SK-N-SH (cell line): ENCODE measurements around the gene USP12. TPM values are rescaled to one million over a fixed set of nuclear protein-coding genes. Genes with fewer than 3 reads are reported as not detected.
"Not testable (repeated sequence)": the region's sequence is repeated elsewhere in the genome, so short reads cannot be mapped to it uniquely, and the experiment has no call there.

Source experiments
- CTCF ChIA-PET: fragments of 300-600, 350-600 bp; formaldehyde crosslinking; extraction: SDS; loops from one replicate; lab custom pipeline; 2021; lab: Yijun Ruan, JAX
- POLR2A ChIA-PET: fragments of 350-600 bp; sonication (Branson Sonifier 250); formaldehyde crosslinking; extraction: SDS; loops from one replicate; lab custom pipeline; 2020; ENCODE audit warnings: antibody characterized with exemption, inconsistent platforms; lab: Yijun Ruan, JAX
- DNase-seq: peaks from one replicate; pipeline ENCODE4 v3.0.0; 2012
- H2AFZ ChIP-seq: fragments of 200-600 bp; sonication (generic); 2 replicates; pipeline ENCODE4 v1.8.1; 2016; ENCODE audit warnings: antibody characterized with exemption, mild to moderate bottlenecking, low read depth
- H3F3A ChIP-seq: fragments of 200-600 bp; sonication (generic); replicated peaks from 2 replicates; pipeline ENCODE3; 2016; ENCODE audit warnings: antibody characterized with exemption, mild to moderate bottlenecking; ENCODE audit not compliant: insufficient read depth
- H3K27ac ChIP-seq, 2 experiments: fragments of 200-500 bp in 1 of 2; fragments of 200-600 bp in 1 of 2; sonication (Bioruptor generic) in 1 of 2; sonication (generic), shearing (Covaris generic) in 1 of 2; 2 replicates each; pipeline versions ENCODE4 v1.5.1 to v1.6.1; 2014 to 2016; ENCODE audit warnings: low read depth in 2 of 2, inconsistent platforms in 1 of 2, low read length in 1 of 2, mild to moderate bottlenecking in 1 of 2, mixed read lengths in 1 of 2
- H3K27me3 ChIP-seq: fragments of 200-600 bp; sonication (generic), shearing (Covaris generic); 2 replicates; pipeline ENCODE4 v1.6.1; 2016; ENCODE audit warnings: mixed run types; ENCODE audit not compliant: insufficient read depth
- H3K36me3 ChIP-seq, 2 experiments: fragments of 200-500 bp in 1 of 2; fragments of 200-600 bp in 1 of 2; sonication (Bioruptor generic) in 1 of 2; sonication (generic) in 1 of 2; replicated peaks in 1 of 2; 2 replicates each; pipeline versions ENCODE3 to v1.5.1; 2014 to 2016; ENCODE audit warnings: low read length in 1 of 2, mild to moderate bottlenecking in 1 of 2; ENCODE audit not compliant: insufficient read depth in 2 of 2, control insufficient read depth in 1 of 2
- H3K4me1 ChIP-seq, 2 experiments: fragments of 200-500 bp in 1 of 2; fragments of 200-600 bp in 1 of 2; sonication (Bioruptor generic) in 1 of 2; sonication (generic), shearing (Covaris generic) in 1 of 2; 2 replicates each; pipeline versions ENCODE4 v1.5.1 to v1.6.1; 2014 to 2016; ENCODE audit warnings: low read depth in 1 of 2, low read length in 1 of 2, mixed run types in 1 of 2; ENCODE audit not compliant: insufficient read depth in 2 of 2, control insufficient read depth in 1 of 2
- H3K4me2 ChIP-seq: fragments of 200-600 bp; sonication (generic), shearing (Covaris generic); 2 replicates; pipeline ENCODE4 v1.6.1; 2017; ENCODE audit warnings: mixed run types
- H3K4me3 ChIP-seq, 2 experiments: fragments of 200-500 bp in 1 of 2; fragments of 200-600 bp in 1 of 2; sonication (Bioruptor generic) in 1 of 2; sonication (generic), shearing (Covaris generic) in 1 of 2; 2 replicates each; pipeline versions ENCODE4 v1.5.1 to v1.8.1; 2014 to 2016; ENCODE audit warnings: low read depth in 2 of 2, inconsistent platforms in 1 of 2, low read length in 1 of 2, mild to moderate bottlenecking in 1 of 2, mixed read lengths in 1 of 2, moderate library complexity in 1 of 2
- H3K79me2 ChIP-seq: fragments of 200-600 bp; sonication (generic); 2 replicates; pipeline ENCODE4 v1.8.1; 2017; ENCODE audit warnings: mild to moderate bottlenecking; ENCODE audit not compliant: insufficient read depth
- H3K9ac ChIP-seq: fragments of 200-600 bp; sonication (generic); 2 replicates; pipeline ENCODE4 v1.6.1; 2017; ENCODE audit warnings: mixed run types
- H3K9me2 ChIP-seq: fragments of 200-600 bp; sonication (generic); 2 replicates; pipeline ENCODE4 v1.6.1; 2017; ENCODE audit warnings: mixed run types
- H3K9me3 ChIP-seq: fragments of 200-600 bp; sonication (generic); 2 replicates; pipeline ENCODE4 v1.6.1; 2017; ENCODE audit warnings: mixed run types, mild to moderate bottlenecking, moderate library complexity
- H4K20me1 ChIP-seq: fragments of 200-600 bp; sonication (generic); 2 replicates; pipeline ENCODE4 v1.6.1; 2017; ENCODE audit warnings: mild to moderate bottlenecking, mixed run types; ENCODE audit not compliant: insufficient read depth
- CTCF ChIP-seq: fragments of 200-600 bp; sonication (generic); IDR thresholded peaks from 2 replicates; pipeline ENCODE4 v1.6.1; 2017; ENCODE audit warnings: antibody characterized with exemption, mild to moderate bottlenecking, moderate library complexity
- ELF1 ChIP-seq: IDR thresholded peaks from 2 replicates; pipeline ENCODE4 v1.4.0; 2012
- EP300 ChIP-seq, 2 experiments: IDR thresholded peaks; 2 replicates each; pipeline versions ENCODE4 v1.4.0 to v1.6.1; 2012; ENCODE audit warnings: borderline replicate concordance in 1 of 2, low read depth in 1 of 2, low read length in 1 of 2
- FOXJ3 ChIP-seq: sonication (generic); formaldehyde crosslinking; IDR thresholded peaks from 2 replicates; pipeline ENCODE4 v1.5.1; 2020; ENCODE audit warnings: mild to moderate bottlenecking, missing genetic modification reagents
- GATA2 ChIP-seq: sonication (generic); formaldehyde crosslinking; IDR thresholded peaks from 2 replicates; pipeline ENCODE4 v1.5.0; 2020; ENCODE audit warnings: mild to moderate bottlenecking, missing genetic modification reagents
- MAX ChIP-seq: IDR thresholded peaks from 2 replicates; pipeline ENCODE4 v1.4.0; 2012; ENCODE audit warnings: low read depth
- MEF2A ChIP-seq: IDR thresholded peaks from 2 replicates; pipeline ENCODE4 v1.4.0; 2012; ENCODE audit warnings: low read depth, borderline replicate concordance
- PBX3 ChIP-seq: IDR thresholded peaks from 2 replicates; pipeline ENCODE4; 2012
- POLR2AphosphoS5 ChIP-seq: IDR thresholded peaks from 2 replicates; pipeline ENCODE4 v1.6.1; 2012; ENCODE audit warnings: low read depth, low read length
- RAD21 ChIP-seq: IDR thresholded peaks from 2 replicates; pipeline ENCODE4 v1.6.1; 2012; ENCODE audit warnings: mild to moderate bottlenecking, low read length
- RFX5 ChIP-seq: IDR thresholded peaks from 2 replicates; pipeline ENCODE4 v1.6.1; 2012; ENCODE audit warnings: mild to moderate bottlenecking, improper control_type of control experiment, low read length
- RXRA ChIP-seq: IDR thresholded peaks from 2 replicates; pipeline ENCODE4 v1.4.0; 2012; ENCODE audit warnings: low read depth, mild to moderate bottlenecking, borderline replicate concordance
- SIN3A ChIP-seq: IDR thresholded peaks from 2 replicates; pipeline ENCODE4 v1.6.1; 2012; ENCODE audit warnings: low read depth, mild to moderate bottlenecking, low read length, moderate library complexity, borderline replicate concordance
- SMC3 ChIP-seq: IDR thresholded peaks from 2 replicates; pipeline ENCODE4 v1.6.1; 2012; ENCODE audit warnings: low read depth, low read length, improper control_type of control experiment
- YY1 ChIP-seq: IDR thresholded peaks from 2 replicates; pipeline ENCODE4 v1.4.0; 2012; ENCODE audit warnings: low read depth, mild to moderate bottlenecking
- WGBS: methylation state at CpG from one replicate; pipeline ENCODE4 v1.1.6; 2017; ENCODE audit warnings: low lambda C conversion rate; 5-methylcytosine and 5-hydroxymethylcytosine counted together
- polyA plus RNA-seq, 3 experiments: library from polyadenylated mRNA; depleted of rRNA; stranded (reverse); fragments of >200 nt; gene quantifications; 2 replicates each; pipeline ENCODE4 v1.2.3, GENCODE V29; 2012
- TF ChIP-seq, protein P1 (sequence below): IDR thresholded peaks from 2 replicates; pipeline ENCODE4 v1.6.1; 2012; ENCODE audit warnings: mild to moderate bottlenecking, low read depth, low read length, moderate library complexity

The USP12 gene
- polyA plus RNA-seq, 1 of the 3 experiments (the other 2 are of a cell fraction) = 5.0 TPM

DNA sequence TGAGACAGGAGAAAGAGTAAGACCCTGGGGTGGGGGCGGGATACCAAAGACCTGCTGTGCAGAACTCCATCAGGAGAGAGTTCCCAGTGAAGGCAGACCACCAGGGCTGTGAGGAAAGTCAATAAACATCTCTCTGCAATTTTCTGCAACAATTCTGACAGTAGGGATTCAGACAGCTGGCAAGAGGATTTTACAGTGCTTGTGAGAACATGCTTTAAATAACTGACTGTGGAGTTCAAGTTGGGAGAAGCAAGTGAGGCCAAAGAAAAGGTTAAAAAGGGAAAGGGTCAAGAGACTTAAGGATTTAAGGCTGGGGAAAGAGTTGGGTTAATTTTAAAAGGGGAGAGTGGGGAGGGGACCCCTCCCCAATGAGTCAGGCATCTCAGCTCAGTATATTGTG lies 98.4 kb downstream of the USP12 start:
- Histone ChIP-seq H3K4me2 (no peak overlapping the region), H3K4me1 (peaks cover 0 to 15% of the 10 kb centered on the region in 2 experiments; a peak in 2 of 4 replicates), H2AFZ (no peak overlapping the region), H3K9me2 (no peaks in the 10 kb centered on the region), H3K27ac (no peak overlapping the region), H3K9me3 (no peaks in the 10 kb centered on the region), H3K4me3 (no peak overlapping the region), H3K79me2 (peaks cover 16% of the 10 kb centered on the region; the same call in 1 of the 2 replicates), H3K9ac (no peak overlapping the region), H3F3A (no peaks in the 10 kb centered on the region), H3K27me3 (no peaks in the 10 kb centered on the region), H4K20me1 (no peaks in the 10 kb centered on the region), H3K36me3 (peaks cover 19 to 54% of the 10 kb centered on the region in 2 experiments)
- WGBS = 89% methylated on average over 1 of the region's 1 CpG
- ChIA-PET CTCF (no interaction called here), POLR2A (no interaction called here)
- TF ChIP-seq ELF1 (no peak), RAD21 (no peak), FOXJ3 (CRISPR knock-in tag) (no peak), RFX5 (no peak), MAX (no peak), YY1 (no peak), POLR2AphosphoS5 (no peak), GATA2 (CRISPR knock-in tag) (no peak), RXRA (no peak), CTCF (no peak), SIN3A (no peak), PBX3 (no peak), EP300 (IDR thresholded peaks at IDR 0.05; ENCODE audit: borderline replicate concordance in 1 of 2, low read depth in 1 of 2, low read length in 1 of 2) (no peak), MEF2A (no peak), SMC3 (no peak)
- TF ChIP-seq, protein P1, sequence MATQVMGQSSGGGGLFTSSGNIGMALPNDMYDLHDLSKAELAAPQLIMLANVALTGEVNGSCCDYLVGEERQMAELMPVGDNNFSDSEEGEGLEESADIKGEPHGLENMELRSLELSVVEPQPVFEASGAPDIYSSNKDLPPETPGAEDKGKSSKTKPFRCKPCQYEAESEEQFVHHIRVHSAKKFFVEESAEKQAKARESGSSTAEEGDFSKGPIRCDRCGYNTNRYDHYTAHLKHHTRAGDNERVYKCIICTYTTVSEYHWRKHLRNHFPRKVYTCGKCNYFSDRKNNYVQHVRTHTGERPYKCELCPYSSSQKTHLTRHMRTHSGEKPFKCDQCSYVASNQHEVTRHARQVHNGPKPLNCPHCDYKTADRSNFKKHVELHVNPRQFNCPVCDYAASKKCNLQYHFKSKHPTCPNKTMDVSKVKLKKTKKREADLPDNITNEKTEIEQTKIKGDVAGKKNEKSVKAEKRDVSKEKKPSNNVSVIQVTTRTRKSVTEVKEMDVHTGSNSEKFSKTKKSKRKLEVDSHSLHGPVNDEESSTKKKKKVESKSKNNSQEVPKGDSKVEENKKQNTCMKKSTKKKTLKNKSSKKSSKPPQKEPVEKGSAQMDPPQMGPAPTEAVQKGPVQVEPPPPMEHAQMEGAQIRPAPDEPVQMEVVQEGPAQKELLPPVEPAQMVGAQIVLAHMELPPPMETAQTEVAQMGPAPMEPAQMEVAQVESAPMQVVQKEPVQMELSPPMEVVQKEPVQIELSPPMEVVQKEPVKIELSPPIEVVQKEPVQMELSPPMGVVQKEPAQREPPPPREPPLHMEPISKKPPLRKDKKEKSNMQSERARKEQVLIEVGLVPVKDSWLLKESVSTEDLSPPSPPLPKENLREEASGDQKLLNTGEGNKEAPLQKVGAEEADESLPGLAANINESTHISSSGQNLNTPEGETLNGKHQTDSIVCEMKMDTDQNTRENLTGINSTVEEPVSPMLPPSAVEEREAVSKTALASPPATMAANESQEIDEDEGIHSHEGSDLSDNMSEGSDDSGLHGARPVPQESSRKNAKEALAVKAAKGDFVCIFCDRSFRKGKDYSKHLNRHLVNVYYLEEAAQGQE = no peak
- DNase-seq = no peak

DNA sequence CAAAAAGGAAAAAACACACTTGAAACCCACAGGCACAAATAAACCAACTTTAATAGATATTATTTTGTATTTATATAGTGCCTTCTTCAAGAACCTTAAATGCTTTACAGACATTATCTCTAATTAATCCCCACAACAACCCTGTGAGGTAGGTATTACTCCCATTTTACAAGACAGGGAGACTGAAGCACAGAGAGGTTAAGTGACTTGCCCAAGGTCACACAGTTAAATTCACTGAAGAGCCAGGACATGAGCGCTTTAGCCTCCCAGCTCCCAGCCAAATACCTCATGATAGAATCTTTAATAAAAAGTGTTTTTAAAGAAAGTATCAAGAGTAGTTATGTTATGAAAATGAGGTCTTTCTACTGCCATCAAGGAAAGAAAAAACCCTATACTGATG lies 105.5 kb downstream of the USP12 start:
- H2AFZ ChIP-seq, H3K27me3 ChIP-seq, POLR2A ChIA-PET, H3K4me1 ChIP-seq, H4K20me1 ChIP-seq, H3K4me3 ChIP-seq, H3K9me2 ChIP-seq, H3K4me2 ChIP-seq, H3K9ac ChIP-seq, H3K79me2 ChIP-seq, CTCF ChIA-PET, DNase-seq, H3K27ac ChIP-seq, H3F3A ChIP-seq, H3K9me3 ChIP-seq: not testable (repeated sequence)
- peaks cover 8 to 30% of the 10 kb centered on the region in 2 experiments for H3K36me3 ChIP-seq
- WGBS = 100% methylated on average over 1 of the region's 1 CpG
